Neural cell (in vitro differentiated cells): ENCODE measurements around the gene SPEG.

Source experiments
- CTCF ChIP-seq: fragments of 450-650 bp; IDR thresholded peaks from 2 replicates; pipeline ENCODE4 v1.5.1; 2014; ENCODE audit warnings: antibody characterized with exemption, mild to moderate bottlenecking, moderate library complexity; ENCODE audit not compliant: poor library complexity, severe bottlenecking
- EP300 ChIP-seq: fragments of 450-650 bp; conservative IDR thresholded peaks from 2 replicates; pipeline ENCODE4 v1.6.1; 2014; ENCODE audit warnings: antibody characterized with exemption, mild to moderate bottlenecking, moderate library complexity; ENCODE audit not compliant: poor library complexity, severe bottlenecking
- EZH2 ChIP-seq: fragments of 200-600, 300-800 bp; shearing (Covaris generic), sonication (generic); IDR thresholded peaks from 2 replicates; pipeline ENCODE4 v1.6.1; 2014; ENCODE audit warnings: antibody characterized with exemption, low read length, borderline replicate concordance, mild to moderate bottlenecking; ENCODE audit not compliant: insufficient read depth, poor library complexity, severe bottlenecking
- POLR2AphosphoS5 ChIP-seq: IDR thresholded peaks from 2 replicates; pipeline ENCODE4 v1.6.1; 2012
- RAD21 ChIP-seq: fragments of 450-650 bp; conservative IDR thresholded peaks from 2 replicates; pipeline ENCODE4 v1.6.1; 2014; ENCODE audit warnings: antibody characterized with exemption, mild to moderate bottlenecking, moderate library complexity
- TAF1 ChIP-seq: IDR thresholded peaks from 2 replicates; pipeline ENCODE4 v1.6.1; 2012; ENCODE audit warnings: low read depth

GRCh38 chr2:219473511-219473910 is 38.9 kb downstream of the SPEG start:
- no peak for TF ChIP-seq EP300
- TF ChIP-seq RAD21 = no peak
- TF ChIP-seq CTCF = no peak
- TF ChIP-seq POLR2AphosphoS5 = no peak
- no peak for TF ChIP-seq EZH2
- no peak for TF ChIP-seq TAF1
